Measurements from ENCODE around the gene DPYD.

The DPYD gene

DNA sequence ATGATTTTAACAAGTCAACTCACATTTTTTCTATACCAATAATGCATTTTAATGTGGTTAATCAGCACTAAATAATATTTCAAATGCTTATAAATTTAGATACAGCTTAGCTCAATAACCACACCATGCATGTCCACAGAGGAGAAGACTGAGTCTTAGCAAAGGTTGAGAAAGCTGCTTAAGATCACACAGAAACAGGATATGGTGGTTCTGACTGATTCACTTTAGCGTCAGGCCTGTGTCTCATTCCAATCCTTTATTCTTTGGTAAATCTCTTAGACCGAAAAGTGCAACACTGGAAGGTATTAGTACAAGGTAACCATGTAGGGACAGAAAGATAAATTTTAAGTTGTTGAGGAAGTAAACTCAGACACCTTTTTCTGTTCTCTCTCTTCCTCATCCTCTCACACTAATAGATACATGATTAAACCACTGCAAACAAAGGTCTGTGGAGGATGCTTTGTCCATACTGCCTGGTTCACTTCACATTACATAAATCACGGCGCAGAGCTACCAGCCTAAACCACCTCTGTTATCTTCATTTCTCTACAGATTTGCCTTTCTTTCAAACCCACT is 139.0 kb downstream of the DPYD start:
- no peak for DNase-seq

DNA sequence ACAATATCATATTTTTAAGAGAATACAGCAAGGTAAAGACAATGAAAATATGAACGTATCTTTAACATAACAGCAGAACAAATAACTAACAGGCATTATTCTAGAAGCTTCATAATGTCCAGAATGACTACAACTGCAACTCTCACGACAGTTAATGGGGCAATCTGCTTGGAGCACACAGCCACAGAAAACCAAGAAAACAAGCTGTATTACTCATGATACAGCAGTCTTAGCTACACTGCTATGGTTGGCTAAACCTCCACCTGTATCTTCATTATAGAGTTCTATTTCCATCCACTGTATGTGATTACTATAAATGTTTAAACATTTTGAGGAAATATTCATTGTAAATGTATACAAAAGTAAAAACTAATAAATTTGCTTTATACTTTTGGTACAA is 139.9 kb downstream of the DPYD start:
- no peak for DNase-seq

DNA sequence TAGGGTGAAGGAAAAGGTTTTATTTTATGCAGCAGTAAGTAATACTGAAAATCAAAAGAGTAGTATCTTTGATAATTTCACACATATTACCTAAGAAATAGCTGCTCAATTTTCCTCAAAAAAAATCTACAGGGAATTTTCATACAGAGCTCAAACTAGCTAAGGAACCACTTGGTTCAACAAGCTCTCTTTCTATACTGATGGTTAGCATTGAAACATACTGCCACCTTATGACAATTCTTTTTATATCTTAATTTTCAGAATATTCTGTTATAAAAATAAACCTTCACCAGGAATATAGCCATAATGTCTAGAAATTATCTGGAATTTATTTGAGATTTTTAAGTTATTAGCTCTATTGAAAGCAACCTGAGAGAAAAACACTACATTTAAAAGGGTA is 142.1 kb downstream of the DPYD start:
- DNase-seq: no peak

DNA sequence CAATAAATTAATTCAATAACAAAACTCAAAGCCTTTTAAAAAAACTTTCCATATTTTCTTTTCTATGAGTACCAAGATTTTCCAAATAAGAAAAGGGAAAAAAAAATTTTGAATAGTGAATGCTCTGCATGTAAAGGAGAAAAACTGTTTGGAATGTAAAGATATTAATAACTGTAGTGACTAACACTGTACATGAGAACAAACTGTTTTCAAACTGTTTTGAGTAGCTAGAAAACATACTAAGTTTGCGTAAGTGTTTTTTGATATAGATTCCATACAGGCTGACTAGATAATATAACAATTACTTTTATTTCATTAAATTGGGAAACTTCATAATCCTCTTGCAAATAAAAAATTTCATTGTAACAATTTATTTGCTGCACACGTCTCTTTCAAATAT is 150.5 kb downstream of the DPYD start:
- DNase-seq: no peak

DNA sequence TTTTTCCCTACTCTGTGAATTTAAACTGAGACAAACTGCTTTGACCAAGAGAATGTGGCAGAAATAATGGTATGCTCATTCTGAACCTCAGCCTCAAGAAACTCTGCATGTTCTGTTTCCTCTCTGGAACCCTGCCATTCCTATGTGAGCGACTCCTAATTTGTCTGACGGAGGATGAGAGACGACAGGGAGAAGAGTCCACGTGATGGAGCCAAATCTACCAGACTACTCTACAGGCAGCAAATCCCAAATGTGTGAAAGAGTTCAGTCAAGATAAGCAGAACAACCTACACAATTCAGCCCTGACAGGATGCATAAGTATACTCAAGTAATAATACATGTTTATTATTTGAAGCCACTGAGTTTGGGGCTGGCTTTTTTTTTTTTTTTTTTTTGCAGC is 153.5 kb downstream of the DPYD start:
- no peak for DNase-seq

DNA sequence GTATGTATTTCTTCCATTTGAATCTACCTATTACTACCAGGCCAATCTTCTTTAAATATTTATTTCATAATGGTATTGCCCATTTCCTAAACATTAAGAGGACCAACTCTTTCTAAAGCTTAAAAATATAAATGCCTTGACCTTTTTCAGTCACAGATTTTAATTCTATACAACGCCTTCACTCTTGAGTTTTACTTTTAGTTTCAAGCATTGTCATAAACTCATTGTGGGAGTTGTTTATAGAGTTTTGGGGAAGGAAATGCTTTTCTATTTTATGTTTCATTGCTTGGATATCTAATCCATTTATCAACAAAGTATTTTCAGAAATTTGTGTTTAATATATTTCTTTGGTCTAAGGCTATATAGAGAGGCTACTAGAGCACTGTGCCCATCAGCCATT is 155.8 kb downstream of the DPYD start:
- DNase-seq: no peak

DNA sequence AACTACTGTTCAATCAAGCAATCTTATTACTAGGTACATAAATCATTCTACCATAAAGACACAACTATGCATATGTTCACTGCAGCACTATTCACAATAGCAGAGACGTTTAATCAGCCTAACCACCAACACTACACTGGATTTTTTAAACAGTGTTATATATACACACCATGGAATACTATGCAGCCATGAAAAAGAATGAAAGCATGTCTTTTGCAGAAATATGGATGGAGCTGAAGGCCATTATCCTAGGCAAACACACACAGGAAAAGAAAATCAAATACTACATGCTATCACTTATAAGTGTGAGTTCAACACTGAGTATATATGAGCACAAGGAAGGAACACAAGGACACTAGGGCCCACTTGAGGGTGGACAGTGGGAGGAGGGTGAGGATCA is 159.2 kb downstream of the DPYD start:
- DNase-seq: no peak

DNA sequence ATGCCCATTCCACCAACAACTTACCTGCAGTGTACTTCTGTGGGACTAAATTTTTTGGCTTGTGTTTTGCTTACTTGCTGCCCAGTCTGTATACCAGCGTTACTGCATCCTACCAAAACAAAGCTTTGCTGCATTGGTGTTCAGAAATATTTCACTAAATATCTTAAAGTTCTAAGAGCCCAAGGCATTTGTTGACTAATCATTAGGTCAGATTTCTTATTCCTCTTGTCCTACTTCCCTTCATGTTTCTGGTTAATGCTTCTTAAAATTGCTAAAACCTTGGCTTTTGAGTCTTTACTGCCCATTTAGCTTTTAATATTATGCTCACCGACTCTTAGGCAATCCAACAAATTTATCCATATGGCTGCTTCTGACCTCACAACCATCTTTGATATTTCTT is 161.8 kb downstream of the DPYD start:
- DNase-seq: no peak

DNA sequence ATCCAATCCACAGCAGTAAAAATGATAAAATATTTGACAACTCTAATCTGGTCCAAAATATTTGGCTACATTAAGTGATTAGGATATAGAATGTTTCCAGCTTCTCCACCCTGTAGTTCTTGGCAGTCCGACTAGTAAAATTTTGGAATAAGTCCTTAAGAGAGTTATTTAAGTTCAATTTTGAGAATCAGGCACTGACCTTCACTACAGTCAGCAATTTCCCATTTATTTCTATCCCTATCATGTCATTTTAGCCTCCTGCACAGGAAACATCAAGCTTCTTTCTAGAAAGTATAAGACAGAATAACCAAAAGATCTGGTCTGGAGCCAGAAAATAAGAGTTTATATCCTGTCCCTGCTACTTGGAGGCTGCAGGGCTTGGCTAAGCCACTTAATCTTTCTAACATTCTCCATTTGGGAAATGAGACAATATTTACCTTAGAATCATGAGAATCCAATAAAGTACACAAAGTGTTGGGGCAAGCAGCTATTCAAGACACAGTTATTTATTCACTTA is 162.2 kb downstream of the DPYD start:
- no peak for DNase-seq

DNA sequence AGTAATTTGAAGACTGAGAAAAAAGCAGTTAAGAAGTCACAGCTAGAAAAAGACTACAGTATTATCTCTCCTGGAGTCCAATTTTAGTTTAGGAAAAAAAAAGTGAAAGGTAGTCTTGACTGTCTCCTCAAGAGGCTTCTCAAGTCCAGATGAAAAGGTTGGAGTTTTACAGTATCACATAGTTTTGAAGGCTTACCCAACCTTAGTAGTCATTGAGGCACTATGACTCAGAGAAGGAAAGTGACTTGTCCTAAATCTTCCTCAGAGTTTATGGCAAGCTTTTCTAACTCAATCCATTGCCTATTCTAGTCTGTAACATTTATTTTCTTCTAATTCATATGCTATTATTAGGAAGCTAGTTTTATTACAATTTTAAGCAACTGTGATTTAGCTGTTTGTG is 174.9 kb downstream of the DPYD start:
- DNase-seq: no peak

DNA sequence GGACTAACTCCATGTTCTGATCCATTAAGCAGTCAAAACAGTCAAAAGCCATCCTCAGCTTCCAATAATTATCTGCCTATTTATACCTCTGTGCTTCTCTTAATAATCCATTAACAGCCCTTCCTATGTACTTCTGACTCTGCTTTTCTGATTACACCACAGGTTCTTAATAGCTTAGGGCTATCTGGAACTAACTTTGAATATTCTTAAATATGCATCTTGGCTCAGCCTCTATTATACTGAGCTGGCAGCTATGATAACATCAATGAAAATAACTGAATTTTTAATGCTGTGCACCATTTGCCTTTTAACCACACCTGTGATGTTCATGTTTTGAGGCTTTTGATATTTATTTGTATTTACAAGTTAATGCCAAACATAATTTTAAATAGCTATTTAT is 175.9 kb downstream of the DPYD start:
- no peak for DNase-seq

DNA sequence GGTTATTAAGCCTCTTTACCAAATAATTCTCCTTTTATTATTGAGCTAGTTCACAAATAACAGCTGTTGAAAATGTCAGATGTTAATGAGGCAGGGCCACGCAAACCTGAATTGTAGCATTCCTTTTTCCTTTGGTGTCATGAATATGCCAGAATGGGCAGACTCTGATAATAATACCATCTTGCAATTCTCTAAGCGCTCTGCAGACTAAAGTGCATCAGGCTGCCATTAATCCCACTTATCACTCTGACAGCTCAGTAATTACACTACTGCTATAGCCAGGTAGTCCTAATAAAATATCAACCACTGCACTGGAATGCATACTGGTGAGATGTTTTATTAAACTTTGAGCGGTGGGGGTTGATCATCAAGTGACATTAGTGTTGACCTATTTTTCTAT is 177.7 kb downstream of the DPYD start:
- DNase-seq: peak in 1 of 2 experiments; percentile 25

DNA sequence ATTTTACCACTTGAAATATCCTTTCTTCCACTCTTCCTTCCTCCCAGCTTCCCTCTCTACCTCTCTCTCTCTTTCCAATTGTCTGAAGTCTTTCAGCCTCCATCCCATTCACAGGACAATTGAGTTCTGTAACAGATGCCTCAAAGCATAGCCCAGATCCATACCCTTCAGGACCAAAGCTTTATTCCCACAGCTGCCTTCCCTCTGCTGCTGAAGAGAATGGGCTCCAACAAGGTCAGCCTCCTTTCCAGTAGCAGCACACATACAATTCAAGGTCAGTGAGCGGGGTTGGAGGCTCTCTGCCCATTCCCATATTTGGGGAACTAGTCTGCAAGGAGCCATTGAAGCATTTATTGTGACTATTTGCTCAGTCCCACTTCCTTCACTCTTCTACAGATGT is 179.9 kb downstream of the DPYD start:
- DNase-seq: no peak

DNA sequence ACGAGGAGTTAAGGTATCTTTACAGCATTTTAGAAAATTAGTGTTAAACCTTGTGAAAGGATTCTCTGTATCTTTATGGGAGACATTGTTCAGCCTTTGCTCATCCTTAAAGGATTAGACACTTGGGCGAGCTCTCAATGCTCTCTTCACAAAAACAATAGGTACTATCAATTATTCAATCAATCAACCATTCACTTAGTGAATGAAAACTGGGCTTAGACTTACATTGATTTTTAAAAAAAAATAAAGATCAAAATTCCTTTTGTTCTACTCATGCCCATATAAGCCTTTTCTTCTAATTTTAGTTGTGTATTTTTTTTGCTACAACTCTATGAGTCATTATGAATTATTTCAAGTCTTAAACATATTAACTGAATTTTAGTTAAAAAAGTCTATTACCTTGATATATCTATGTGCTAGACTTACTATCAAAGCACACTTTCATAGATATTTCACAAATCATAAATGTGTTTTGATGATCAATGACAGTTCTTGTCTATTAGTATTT is 181.2 kb downstream of the DPYD start:
- DNase-seq: no peak

DNA sequence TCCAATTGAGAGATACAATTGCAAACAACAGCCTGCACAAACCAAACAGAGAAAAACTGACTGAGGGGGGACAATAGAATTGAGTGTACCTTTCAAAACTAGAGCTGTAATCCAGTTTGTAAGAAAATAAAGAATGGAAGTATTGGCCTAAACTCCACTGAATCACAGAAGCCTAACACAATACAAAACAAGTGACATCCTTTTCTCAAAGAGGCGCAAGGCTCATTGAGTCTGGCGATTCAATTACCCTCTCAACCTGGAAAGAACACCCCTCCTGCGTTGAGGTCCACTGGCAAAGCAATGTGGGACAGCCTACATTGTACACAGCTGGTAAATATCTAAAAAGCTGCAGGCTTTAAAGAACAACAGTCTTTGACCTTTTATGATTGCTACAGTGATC is 182.6 kb downstream of the DPYD start:
- peak in 1 of 2 experiments; percentile 1 for DNase-seq

DNA sequence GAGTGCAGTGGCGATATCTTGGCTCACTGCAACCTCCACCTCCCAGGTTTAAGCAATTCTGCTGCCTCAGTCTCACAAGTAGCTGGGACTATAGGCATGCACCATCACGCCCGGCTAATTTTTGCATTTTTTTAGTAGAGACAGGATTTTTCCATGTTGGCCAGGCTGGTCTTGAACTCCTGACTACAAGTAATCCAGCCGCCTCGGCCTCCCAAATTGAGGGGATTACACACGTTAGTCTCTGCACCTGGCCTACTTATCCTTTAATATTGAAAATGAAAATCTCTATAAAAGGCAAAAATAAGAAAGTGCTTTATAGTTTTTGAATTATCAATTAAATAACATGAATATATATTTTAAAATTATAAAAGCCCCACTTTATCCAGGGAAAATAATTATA is 190.6 kb downstream of the DPYD start:
- no peak for DNase-seq

DNA sequence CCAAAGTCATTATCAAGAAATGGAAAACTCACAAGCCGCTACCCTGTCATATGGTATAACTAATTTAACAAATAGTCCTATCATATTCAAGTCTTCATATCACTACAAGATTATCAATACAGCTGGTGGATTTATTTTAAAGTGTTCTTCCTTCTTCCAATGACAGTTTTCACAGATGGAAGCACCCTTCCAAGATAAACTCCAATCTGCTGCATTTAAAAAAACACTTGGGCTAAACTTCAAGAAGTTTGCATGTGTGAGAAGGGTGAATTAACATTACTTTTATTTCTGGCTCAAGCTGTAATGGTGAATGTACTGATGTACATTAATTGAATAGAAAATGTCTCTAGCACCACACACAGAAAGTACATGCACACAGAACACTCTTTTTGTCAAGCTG is 192.4 kb downstream of the DPYD start:
- DNase-seq: no peak

DNA sequence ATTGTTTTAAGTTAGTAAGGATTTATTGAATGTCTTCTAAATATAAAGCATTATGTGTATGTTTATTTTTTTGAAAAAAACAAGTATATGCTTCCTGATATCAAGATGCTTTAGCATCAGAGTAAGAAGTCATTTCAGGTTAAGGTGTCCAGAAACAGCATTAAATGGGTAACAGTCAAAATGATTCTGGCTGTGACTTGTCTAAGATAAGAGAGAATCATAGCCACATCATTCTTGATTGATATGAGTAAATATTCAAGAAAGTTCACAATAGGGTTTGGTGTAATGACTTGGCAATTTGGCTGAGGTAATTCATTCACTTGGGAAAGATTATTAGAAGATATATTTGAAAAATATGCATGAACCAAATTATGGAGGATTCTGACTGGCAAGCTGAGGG is 193.8 kb downstream of the DPYD start:
- DNase-seq: no peak

DNA sequence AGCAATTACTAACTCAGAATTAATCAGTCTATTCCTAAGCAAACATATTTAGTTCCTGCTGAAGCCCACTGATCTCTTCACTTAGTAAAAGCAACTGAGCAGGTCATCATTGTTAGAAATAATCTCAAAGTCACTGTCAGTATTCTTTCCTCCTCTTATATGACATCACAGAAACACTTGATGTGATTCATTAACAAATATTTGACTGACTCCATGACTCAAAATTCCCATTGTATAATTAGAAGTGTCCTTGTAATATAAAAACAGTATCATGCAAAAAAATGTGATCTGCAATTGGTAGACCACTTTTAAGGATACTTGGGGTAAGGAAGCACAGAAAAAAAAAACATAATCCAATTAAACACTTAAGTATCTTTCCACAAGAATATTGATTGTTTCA is 194.4 kb downstream of the DPYD start:
- DNase-seq: no peak

DNA sequence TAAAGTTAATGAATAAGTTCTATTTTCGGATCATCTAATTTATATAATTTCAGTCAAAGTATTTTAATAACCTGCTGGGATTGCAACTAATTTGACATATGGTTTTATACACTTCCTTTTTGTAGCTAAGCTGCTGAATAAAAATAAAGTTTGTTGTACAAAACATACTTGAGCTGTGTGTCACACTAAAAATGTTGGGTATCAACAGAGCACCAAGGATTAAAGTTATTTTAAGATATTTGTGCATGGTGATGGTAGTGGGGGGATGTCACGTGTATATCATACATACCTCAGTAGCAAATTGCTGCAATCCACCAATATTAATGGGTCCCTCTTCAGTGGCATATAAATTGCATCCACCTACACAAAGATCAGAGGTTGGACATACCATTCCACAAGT is 199.6 kb downstream of the DPYD start:
- no peak for DNase-seq

DNA sequence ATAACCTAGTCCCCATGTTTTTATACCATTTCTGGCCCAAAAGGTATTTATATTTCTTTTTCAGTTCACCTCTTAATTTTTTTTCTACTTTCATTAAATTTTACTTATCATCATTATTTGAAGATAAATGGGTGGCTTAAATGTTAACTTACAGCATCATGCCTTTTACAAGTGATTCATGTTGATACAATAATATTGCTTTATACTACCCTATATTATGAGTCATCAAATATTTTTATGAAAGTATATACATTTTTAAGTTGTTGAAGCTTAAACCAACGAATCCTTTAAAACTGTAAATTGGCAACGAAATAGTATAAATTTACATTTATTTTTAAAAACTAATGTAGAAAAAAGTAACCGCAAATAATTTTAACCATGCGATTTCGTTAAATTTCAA is 207.9 kb downstream of the DPYD start:
- DNase-seq: no peak

DNA sequence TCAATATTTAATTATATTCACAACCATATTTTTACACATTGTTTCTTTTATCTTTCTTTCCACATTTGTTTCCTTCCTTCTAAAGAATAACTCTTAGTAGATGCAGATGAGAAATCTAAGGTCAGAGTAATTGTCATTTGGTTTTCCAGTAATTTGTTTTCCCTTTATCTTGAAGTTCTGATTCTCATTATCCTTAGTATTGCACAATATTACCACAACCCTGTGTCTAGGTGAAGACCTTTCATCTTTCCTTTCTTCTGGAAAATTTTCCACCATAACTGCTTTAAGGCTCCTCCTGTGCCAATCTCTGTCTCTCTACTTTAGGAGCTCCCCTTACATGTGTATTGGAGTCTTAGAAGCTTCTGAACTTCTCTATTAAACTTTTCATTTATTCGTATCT is 209.0 kb downstream of the DPYD start:
- DNase-seq: no peak

DNA sequence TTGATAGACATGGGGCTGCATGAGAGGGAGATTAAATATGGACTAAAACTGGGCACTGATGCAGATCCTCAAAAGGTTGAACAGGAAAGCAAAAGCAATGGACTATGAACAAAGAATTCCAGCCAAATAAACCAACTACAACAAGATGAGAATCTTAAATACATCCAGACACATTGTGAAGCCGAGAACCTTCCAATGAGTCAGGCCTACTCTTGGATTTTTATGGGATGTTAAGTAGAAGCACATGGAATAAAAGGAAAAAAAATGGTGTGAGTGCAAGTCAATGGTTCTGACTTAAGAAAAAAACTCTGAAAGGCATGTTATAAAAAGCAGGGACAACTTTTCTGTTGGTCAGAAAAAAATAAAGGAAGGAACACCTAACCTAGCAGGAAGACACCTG is 227.2 kb downstream of the DPYD start:
- no peak for DNase-seq

DNA sequence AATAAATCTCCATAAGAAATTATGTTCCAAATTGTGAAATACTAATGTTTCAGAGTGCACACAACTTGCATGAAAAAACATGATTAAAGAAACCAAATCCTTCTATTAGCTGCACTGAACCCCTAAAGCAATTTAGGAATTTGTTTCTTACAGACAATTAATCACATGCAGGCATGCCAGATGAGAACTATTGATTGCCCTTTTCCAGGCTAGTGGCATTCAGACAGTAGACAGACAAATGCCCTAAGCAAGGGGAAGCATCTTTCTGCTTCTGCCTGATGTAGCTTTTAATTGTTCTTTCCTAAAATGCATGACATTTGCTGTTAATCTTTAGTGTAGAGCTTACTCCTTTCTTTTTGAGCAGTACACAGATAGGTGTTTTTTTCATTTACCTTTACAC is 229.5 kb downstream of the DPYD start:
- DNase-seq: no peak

DNA sequence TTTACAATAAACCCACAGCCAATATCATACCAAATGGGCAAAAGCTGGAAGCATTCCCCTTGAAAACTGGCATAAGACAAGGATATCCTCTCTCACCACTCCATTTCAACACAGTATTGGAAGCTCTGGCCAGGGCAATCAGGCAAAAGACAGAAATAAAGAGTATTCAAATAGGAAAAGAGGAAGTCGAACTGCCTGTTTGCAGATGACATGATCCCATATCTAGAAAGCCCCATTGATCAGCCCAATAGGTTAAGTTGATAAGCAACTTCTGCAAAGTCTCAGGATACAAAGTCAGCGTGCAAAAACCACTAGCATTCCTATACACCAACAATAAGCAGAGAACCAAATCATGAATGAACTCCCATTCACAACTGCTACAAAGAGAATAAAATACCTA is 235.5 kb downstream of the DPYD start:
- no peak for DNase-seq

DNA sequence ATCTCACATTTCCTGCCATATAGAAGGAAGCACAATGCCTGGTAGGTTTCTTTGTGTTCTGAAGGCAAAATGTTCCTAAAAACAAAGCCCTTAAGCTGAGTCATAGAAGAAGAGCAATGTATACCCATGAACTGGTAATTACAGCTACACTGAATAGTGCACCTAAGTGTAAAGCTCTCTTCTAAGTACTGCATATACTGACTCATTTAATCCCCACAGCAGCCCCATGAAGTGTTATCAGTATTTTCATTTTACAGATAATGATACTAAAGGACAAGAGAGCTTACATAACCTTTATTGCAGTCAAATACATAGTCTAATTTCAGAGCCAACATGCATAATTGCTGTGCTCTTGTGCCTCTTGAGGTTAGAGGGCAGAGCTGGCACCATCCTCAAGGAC is 239.9 kb downstream of the DPYD start:
- DNase-seq: peak in 1 of 2 experiments; percentile 1

Data from NCI-H2081 (cell line).